ENCODE data around the gene CLTA.

CLTA gene

DNA sequence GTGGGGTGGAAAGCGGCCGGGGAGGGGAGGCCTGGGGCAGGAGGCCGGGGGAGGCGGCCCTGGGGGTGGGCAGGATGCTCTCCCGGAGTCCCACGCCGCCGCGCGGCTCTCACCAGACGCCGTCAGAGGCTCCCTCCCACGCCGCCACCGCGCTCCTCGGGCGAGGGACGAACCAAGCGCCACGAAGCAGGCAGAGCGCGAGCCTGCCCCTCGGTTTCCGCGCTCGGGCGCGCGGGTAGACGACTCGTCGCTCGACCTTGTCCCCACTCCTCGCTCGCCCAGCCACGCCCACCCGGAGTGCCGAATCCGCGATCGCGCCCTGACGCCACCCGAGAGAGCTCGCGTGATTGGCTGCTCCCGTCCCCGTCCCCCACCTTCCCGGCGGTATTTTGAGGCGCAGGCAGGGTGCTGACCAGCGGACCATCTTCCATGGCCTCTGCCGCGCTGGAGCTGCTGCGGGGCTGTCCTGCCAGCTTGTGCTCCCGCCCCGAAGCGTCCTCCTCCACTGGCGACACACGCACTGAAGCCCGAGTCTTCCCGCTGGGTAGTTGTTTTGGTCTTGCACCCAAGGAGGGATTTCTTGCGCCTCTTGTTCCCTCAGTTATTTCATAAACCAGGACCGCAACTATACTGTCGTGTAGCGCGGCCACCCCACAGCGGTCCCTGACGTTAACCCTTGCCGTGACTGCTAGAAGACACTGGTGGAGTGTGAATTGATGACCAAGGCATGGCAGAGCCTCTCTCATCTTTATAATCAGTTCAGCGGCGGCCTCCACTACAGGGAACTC is 67.7 kb downstream of the CLTA start, which contains the start of gene GNE (continued):
- TF ChIP-seq TRIM28 (IDR thresholded peaks at IDR 0.05; ENCODE audit: borderline replicate concordance, low read length) (no peak), ZNF747 (tag by site-specific recombination; IDR thresholded peaks at IDR 0.05) (no peak), GLI4 (tag by site-specific recombination; IDR thresholded peaks at IDR 0.05) (no peak), ZNF433 (tag by site-specific recombination; IDR thresholded peaks at IDR 0.05; ENCODE audit: low read depth) (no peak), ZNF18 (tag by site-specific recombination; IDR thresholded peaks at IDR 0.05) (no peak; the same call in 1 of the 2 replicates), ZNF626 (tag by site-specific recombination; IDR thresholded peaks at IDR 0.05) (no peak), ZNF211 (tag by site-specific recombination; IDR thresholded peaks at IDR 0.05; ENCODE audit: low read depth) (no peak), ZNF146 (tag by site-specific recombination; IDR thresholded peaks at IDR 0.05) (no peak), ZFP3 (tag by site-specific recombination; IDR thresholded peaks at IDR 0.05; ENCODE audit: low read depth) (no peak), YY2 (tag by site-specific recombination; IDR thresholded peaks at IDR 0.05) (no peak), GLIS2 (tag by site-specific recombination; IDR thresholded peaks at IDR 0.05) (peak; percentile 91; the same call in 1 of the 2 replicates), ZNF544 (tag by site-specific recombination; IDR thresholded peaks at IDR 0.05) (no peak), ZNF157 (tag by site-specific recombination; IDR thresholded peaks at IDR 0.05) (no peak), PRDM10 (tag by site-specific recombination; IDR thresholded peaks at IDR 0.05) (peak; percentile 72; the same call in 1 of the 2 replicates), ZFP69B (tag by site-specific recombination; IDR thresholded peaks at IDR 0.05) (no peak; the same call in 1 of the 2 replicates), ZNF366 (tag by site-specific recombination; conservative IDR thresholded peaks at IDR 0.05) (no peak), ZBTB10 (tag by site-specific recombination; IDR thresholded peaks at IDR 0.05) (peak; percentile 90), ZNF530 (tag by site-specific recombination; IDR thresholded peaks at IDR 0.05; ENCODE audit: low read depth) (no peak), ZNF555 (tag by site-specific recombination; conservative IDR thresholded peaks at IDR 0.05) (no peak), ZBTB1 (tag by site-specific recombination; IDR thresholded peaks at IDR 0.05) (no peak), ZNF132 (tag by site-specific recombination; IDR thresholded peaks at IDR 0.05; ENCODE audit: borderline replicate concordance) (no peak), ELK4 (IDR thresholded peaks at IDR 0.05; ENCODE audit: borderline replicate concordance, low read depth, low read length) (no peak), ZNF324 (tag by site-specific recombination; IDR thresholded peaks at IDR 0.05) (peak; percentile 81; the same call in 1 of the 2 replicates), ZNF473 (tag by site-specific recombination; IDR thresholded peaks at IDR 0.05) (no peak), SP7 (tag by site-specific recombination; IDR thresholded peaks at IDR 0.05) (peak; percentile 82), REPIN1 (tag by site-specific recombination; IDR thresholded peaks at IDR 0.05; ENCODE audit: low read depth) (no peak), ZNF677 (tag by site-specific recombination; IDR thresholded peaks at IDR 0.05) (no peak), KLF7 (tag by site-specific recombination; IDR thresholded peaks at IDR 0.05; ENCODE audit: borderline replicate concordance) (peak; percentile 89), ZNF24 (tag by site-specific recombination; IDR thresholded peaks at IDR 0.05) (no peak)
- TF ChIP-seq, protein P1, sequence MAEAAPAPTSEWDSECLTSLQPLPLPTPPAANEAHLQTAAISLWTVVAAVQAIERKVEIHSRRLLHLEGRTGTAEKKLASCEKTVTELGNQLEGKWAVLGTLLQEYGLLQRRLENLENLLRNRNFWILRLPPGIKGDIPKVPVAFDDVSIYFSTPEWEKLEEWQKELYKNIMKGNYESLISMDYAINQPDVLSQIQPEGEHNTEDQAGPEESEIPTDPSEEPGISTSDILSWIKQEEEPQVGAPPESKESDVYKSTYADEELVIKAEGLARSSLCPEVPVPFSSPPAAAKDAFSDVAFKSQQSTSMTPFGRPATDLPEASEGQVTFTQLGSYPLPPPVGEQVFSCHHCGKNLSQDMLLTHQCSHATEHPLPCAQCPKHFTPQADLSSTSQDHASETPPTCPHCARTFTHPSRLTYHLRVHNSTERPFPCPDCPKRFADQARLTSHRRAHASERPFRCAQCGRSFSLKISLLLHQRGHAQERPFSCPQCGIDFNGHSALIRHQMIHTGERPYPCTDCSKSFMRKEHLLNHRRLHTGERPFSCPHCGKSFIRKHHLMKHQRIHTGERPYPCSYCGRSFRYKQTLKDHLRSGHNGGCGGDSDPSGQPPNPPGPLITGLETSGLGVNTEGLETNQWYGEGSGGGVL (tag by site-specific recombination; IDR thresholded peaks at IDR 0.05): peak; percentile 58
